Astrocyte of the cerebellum (primary cell): ENCODE data around the gene PCYOX1L.

Experiments used
- DNase-seq: peaks from one replicate; pipeline ENCODE4 v3.0.0-alpha.2; 2011; ENCODE audit warnings: low read depth
- H3K4me3 ChIP-seq: 2 replicates; pipeline ENCODE4 v1.5.1; 2011; ENCODE audit warnings: mild to moderate bottlenecking, low read depth, low read length, moderate library complexity
- CTCF ChIP-seq: IDR thresholded peaks from 2 replicates; pipeline ENCODE4 v1.5.1; 2012; ENCODE audit warnings: low read length, low read depth, moderate library complexity, mild to moderate bottlenecking; ENCODE audit errors: missing control alignments
- in situ Hi-C: cut with HindIII; loops from 2 replicates; pipeline ENCODE4 v1.10.0; 2017; ENCODE audit warnings: low sequenced_read_pairs

PCYOX1L gene

DNA sequence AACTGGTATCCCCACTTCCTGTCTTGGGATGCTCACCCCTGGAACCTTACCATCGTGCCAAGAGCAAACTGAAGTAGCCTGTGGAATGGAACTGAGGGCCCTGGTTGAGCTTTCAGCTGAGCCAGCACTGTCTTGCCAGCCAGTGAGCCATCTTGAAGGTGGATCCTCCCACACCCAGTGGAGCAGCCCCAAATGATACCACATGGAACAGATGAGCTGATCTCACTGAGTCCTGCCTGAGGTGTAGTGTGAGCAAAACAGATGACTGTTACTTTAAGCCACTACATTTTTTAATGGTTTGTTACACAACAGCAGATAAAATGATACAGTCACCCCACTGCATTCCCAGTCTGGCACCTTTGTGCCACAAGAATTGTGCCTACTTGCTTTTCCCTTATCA is 2.2 kb upstream of the PCYOX1L start:
- in situ Hi-C loops: loop anchor here (5.0 kb wide), 1 partner anchor 33 kb away; no protein-coding TSS in a partner anchor
- no peak overlapping the region for H3K4me3 ChIP-seq
- DNase-seq: no peak
- TF ChIP-seq CTCF: no peak

- H3K4me3 ChIP-seq: no peak overlapping the region
- no peak for TF ChIP-seq CTCF
- in situ Hi-C loops: loop anchor here (5.0 kb wide), 1 partner anchor 34 kb away; no protein-coding TSS in a partner anchor
- DNase-seq: no peak
Observed at GRCh38 chr5:149356391-149356790, 1.5 kb upstream of the PCYOX1L start.

DNA sequence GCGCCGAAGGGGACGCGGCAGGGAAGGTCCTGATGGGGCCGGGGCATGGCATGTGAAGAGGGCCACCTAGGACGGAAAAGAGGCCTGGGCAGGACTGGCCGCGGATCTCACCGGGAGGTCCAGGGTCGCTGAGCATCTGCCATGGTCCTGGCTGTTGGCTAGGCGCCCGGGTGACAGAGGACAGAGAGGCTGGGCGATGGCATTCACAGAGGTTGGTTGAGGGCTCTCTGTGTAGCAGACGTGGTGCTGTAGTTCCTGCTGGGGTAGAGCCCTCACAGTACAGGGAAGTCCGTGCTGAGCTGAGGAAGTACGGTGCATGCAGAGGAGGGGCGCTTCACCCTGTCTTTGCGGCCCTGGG is 427 bp downstream of the PCYOX1L start:
- no peak for TF ChIP-seq CTCF
- in situ Hi-C loops: loop anchor here (5.0 kb wide), 1 partner anchor 36 kb away; no protein-coding TSS in a partner anchor
- no peak for DNase-seq
- H3K4me3 ChIP-seq: peak overlapping the region; percentile 72

GRCh38 chr5:149358868-149359495 is 1.1 kb downstream of the PCYOX1L start:
- TF ChIP-seq CTCF: no peak
- no peak for DNase-seq
- H3K4me3 ChIP-seq: no peak overlapping the region
- in situ Hi-C loops: loop anchor here (5.0 kb wide), 1 partner anchor 37 kb away; no protein-coding TSS in a partner anchor

DNA sequence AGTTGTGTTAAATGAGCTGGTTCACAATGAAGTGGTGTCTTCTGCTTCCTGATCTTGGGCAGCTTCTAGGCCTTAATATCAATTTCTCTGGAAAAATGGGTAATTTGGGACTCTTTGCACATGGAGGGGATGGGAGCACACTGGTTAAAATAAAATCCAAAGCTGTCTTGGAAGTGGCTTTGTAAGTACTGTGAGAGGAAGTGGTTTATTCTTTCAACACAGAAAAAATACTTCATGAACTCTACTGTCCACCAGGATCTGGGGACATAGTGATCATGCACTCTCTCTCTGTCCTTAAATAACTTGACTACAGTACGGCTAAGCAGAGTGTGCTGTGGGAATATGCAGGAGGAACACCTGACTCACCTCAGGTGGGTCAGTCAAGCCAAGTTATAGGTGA is 2.4 kb downstream of the PCYOX1L start:
- TF ChIP-seq CTCF: no peak
- DNase-seq: no peak
- in situ Hi-C loops: no loop called here
- H3K4me3 ChIP-seq: no peak overlapping the region

DNA sequence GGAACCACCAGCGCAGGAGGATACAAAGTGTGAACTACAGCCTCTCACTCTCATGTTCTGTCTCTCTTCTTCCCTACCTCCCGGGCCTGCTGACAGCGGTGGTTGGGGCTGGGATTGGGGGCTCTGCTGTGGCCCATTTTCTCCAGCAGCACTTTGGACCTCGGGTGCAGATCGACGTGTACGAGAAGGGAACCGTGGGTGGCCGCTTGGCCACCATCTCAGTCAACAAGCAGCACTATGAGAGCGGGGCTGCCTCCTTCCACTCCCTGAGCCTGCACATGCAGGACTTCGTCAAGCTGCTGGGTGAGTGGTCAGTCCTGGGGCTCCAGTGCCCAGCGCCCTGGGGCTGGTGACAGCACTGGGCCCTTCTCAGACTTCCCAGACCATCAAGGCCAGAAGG is 4.7 kb downstream of the PCYOX1L start:
- no peak for DNase-seq
- no peak for TF ChIP-seq CTCF
- in situ Hi-C loops: no loop called here
- H3K4me3 ChIP-seq: no peak overlapping the region

DNA sequence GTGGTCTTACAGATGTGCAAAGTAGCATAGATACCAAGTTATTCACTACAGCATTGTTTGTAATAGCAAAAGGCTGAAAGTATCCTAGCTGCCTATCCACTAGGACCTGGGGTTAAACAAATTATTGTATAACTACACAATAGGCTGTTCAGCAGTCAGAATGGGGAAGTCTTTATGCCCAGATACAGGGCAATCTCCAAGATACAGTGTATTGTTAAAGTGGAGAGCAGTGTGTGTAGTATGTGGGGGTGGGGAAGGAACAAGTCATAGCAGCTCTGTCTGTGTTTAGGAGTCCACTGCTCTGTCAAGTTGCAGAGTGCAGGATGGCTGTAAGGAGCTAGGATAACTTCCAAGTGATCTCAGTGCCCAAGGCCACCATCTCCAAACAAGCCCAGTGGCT is 5.5 kb downstream of the PCYOX1L start:
- in situ Hi-C loops: no loop called here
- H3K4me3 ChIP-seq: no peak overlapping the region
- TF ChIP-seq CTCF: no peak
- no peak for DNase-seq
